A673 (cell line): ENCODE results near the gene CHMP1B. TPM values are rescaled to one million over a fixed set of nuclear protein-coding genes. Genes with fewer than 3 reads are reported as not detected.

ENCODE experiments used
- BruUV-seq: library from RNA; stranded (reverse); fragments of 400-500 nt; replicated peaks from 2 replicates; lab custom pipeline; 2021; lab: Mats Ljungman, UMichigan
- CTCF ChIA-PET: fragments of 300-600 bp; sonication (Branson Sonifier 250); formaldehyde crosslinking; loops from one replicate; lab custom pipeline; 2022; ENCODE audit warnings: antibody characterized with exemption; lab: Charles Lee
- POLR2A ChIA-PET: fragments of 300-600 bp; sonication (Branson Sonifier 250); formaldehyde crosslinking; loops from one replicate; lab custom pipeline; 2022; ENCODE audit warnings: antibody characterized with exemption; ENCODE audit not compliant: low non-redundant PET; lab: Charles Lee
- DNase-seq: peaks from one replicate; pipeline ENCODE4 v3.0.0-alpha.2; 2015; ENCODE audit warnings: low spot score
- H3K27ac ChIP-seq: fragments of 200-600 bp; sonication (generic); 2 replicates; pipeline ENCODE4 v1.5.1; 2016; ENCODE audit warnings: mixed run types, low read depth, mild to moderate bottlenecking, mixed read lengths, antibody characterized with exemption, low read length; ENCODE audit not compliant: poor library complexity, severe bottlenecking
- H3K27me3 ChIP-seq: fragments of 200-600 bp; sonication (generic); replicated peaks from 2 replicates; pipeline ENCODE4 v1.6.1; 2017; ENCODE audit warnings: mixed run types, low read depth, mild to moderate bottlenecking, mixed read lengths, antibody characterized with exemption, low read length; ENCODE audit not compliant: insufficient read depth, poor library complexity
- H3K36me3 ChIP-seq: fragments of 200-600 bp; sonication (generic); 2 replicates; pipeline ENCODE4 v1.6.1; 2016; ENCODE audit warnings: mixed run types, mild to moderate bottlenecking, mixed read lengths, antibody characterized with exemption, low read length; ENCODE audit not compliant: insufficient read depth, poor library complexity, severe bottlenecking
- H3K4me1 ChIP-seq: fragments of 200-600 bp; sonication (generic); 2 replicates; pipeline ENCODE4 v1.6.1; 2017; ENCODE audit warnings: mixed run types, mild to moderate bottlenecking, mixed read lengths, antibody characterized with exemption, low read length; ENCODE audit not compliant: insufficient read depth, poor library complexity, severe bottlenecking
- H3K4me3 ChIP-seq: fragments of 200-600 bp; sonication (generic); 2 replicates; pipeline ENCODE4 v1.5.1; 2016; ENCODE audit warnings: low read depth, mixed run types, mild to moderate bottlenecking, mixed read lengths, low read length; ENCODE audit not compliant: poor library complexity, severe bottlenecking
- H3K9me3 ChIP-seq: fragments of 200-600 bp; sonication (generic); 2 replicates; pipeline ENCODE4 v1.6.1; 2016; ENCODE audit warnings: mixed run types, low read depth, mild to moderate bottlenecking, mixed read lengths, antibody characterized with exemption, low read length; ENCODE audit not compliant: poor library complexity, severe bottlenecking
- EZH2 ChIP-seq: fragments of 200-600 bp; sonication (generic); IDR thresholded peaks from 2 replicates; pipeline ENCODE4 v1.6.1; 2017; ENCODE audit warnings: borderline replicate concordance, low read depth, mild to moderate bottlenecking, mixed read lengths, antibody characterized with exemption, low read length; ENCODE audit not compliant: poor library complexity, severe bottlenecking
- intact Hi-C: fragments of 100-400 bp; cut with micrococcal nuclease; formaldehyde crosslinking; loops from one replicate; pipeline ENCODE4 v1.10.0; 2022; ENCODE audit not compliant: unreplicated experiment
- total RNA-seq: library from RNA; stranded (reverse); gene quantifications from 2 replicates; pipeline ENCODE4 v1.2.3, GENCODE V29; 2021
- TF ChIP-seq, protein P1 (sequence below): fragments of 300-800, 200-600 bp; sonication (generic); conservative IDR thresholded peaks from 2 replicates; pipeline ENCODE4 v1.5.1; 2017; ENCODE audit warnings: low read depth, mild to moderate bottlenecking, antibody characterized with exemption, low read length, moderate library complexity, mixed read lengths

Gene CHMP1B
- total RNA-seq, 1 experiment from 2014 or later: 17.1 TPM

DNA sequence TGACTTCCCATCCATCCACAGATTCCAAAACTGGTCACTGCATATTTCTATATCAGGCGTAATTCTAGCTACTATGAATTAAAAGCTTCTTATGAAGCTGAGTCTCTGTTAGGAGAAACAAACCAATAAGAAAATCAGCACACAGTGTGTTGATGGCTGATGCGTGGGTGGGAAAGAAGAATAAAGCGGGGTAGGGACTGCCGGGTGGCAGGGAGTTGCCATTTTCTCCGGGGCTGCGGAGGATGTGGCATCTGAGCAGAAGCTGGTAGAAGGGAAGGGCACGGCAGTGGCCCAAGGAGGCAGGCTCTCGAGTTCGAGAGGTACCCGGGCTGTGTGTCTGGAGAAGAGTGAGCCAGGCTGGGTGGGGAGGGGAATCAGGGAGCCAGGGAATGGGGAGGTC is 48.6 kb upstream of the CHMP1B start:
- H3K4me3 ChIP-seq: no peak overlapping the region
- DNase-seq: no peak
- CTCF ChIA-PET: no interaction called here
- H3K27ac ChIP-seq: no peak overlapping the region
- H3K36me3 ChIP-seq: no peaks in the 10 kb centered on the region
- TF ChIP-seq EZH2: no peak
- TF ChIP-seq, protein P1, sequence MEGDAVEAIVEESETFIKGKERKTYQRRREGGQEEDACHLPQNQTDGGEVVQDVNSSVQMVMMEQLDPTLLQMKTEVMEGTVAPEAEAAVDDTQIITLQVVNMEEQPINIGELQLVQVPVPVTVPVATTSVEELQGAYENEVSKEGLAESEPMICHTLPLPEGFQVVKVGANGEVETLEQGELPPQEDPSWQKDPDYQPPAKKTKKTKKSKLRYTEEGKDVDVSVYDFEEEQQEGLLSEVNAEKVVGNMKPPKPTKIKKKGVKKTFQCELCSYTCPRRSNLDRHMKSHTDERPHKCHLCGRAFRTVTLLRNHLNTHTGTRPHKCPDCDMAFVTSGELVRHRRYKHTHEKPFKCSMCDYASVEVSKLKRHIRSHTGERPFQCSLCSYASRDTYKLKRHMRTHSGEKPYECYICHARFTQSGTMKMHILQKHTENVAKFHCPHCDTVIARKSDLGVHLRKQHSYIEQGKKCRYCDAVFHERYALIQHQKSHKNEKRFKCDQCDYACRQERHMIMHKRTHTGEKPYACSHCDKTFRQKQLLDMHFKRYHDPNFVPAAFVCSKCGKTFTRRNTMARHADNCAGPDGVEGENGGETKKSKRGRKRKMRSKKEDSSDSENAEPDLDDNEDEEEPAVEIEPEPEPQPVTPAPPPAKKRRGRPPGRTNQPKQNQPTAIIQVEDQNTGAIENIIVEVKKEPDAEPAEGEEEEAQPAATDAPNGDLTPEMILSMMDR: no peak
- H3K4me1 ChIP-seq: no peaks in the 10 kb centered on the region
- BruUV-seq: no TSS peak
- POLR2A ChIA-PET: no interaction called here
- no peaks in the 10 kb centered on the region for H3K9me3 ChIP-seq
- H3K27me3 ChIP-seq: peaks cover 29% of the 10 kb centered on the region
- intact Hi-C loops: no loop called here

DNA sequence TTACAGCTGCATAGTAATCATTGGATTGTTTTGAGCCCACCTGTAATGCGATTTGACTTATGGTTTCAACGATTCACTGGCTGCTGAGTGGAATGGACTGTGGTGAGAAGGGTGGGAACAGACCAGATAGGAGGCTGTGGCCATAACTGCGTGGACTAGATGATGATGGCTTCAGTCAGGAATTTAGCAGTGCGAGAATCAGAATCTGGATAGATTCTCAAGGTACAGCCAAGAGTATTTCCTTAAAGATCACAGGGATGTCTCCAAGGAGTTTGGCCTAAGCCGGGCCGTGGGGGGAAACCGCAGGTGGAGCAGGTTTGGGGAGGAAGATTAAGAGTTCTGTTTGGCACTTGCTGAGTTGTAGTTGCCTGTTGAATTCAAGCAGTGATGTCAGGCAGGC is 44.0 kb upstream of the CHMP1B start:
- H3K36me3 ChIP-seq: no peaks in the 10 kb centered on the region
- POLR2A ChIA-PET: no interaction called here
- no peaks in the 10 kb centered on the region for H3K9me3 ChIP-seq
- no peak overlapping the region for H3K27ac ChIP-seq
- no peaks in the 10 kb centered on the region for H3K4me1 ChIP-seq
- H3K27me3 ChIP-seq: peaks cover 14% of the 10 kb centered on the region
- intact Hi-C loops: no loop called here
- no TSS peak for BruUV-seq
- H3K4me3 ChIP-seq: no peak overlapping the region
- TF ChIP-seq, protein P1: no peak
- no peak for TF ChIP-seq EZH2
- CTCF ChIA-PET: no interaction called here
- no peak for DNase-seq

DNA sequence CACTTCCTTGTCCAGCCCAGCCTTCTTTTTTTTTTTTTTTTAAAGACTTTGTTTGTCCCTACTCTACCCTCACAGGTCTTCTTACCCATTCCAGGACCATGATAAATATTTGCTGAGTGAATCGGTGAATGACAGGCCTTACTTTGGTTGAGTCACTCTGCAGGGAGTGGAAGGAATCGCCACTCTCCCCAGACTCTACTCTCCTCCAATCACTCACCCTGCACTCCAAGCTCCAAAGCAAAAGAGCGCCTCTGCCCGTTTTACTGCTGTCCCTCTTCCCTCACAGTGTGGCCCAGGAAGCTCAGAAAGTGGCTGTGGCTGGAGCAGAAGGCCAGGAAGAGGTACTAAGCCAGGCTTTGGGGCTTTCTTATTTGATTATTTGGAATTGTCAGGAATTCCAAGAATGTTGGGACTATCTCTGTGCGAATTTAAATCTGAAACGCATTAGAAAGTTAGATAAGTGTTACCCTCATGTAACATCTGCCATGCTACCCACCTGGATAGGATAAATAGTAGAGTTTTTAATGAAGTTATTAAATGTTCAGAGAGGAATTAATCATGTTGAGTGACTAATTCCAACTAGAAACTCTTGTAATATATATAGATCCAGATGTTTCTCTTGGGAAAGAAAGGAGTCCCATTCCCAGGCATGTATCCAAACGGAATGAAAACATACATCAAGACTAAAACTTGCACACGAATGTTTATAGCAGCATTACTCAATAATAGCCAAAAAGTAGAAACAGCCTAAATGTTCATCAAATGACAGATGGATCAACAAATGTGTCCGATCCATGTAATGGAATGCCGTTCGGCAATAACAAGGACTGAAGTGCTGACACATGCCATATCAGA is 43.0 kb upstream of the CHMP1B start:
- H3K4me1 ChIP-seq: no peaks in the 10 kb centered on the region
- no peak for TF ChIP-seq EZH2
- TF ChIP-seq, protein P1: no peak
- DNase-seq: no peak
- H3K4me3 ChIP-seq: no peak overlapping the region
- CTCF ChIA-PET: no interaction called here
- peaks cover 5% of the 10 kb centered on the region for H3K27me3 ChIP-seq
- POLR2A ChIA-PET: no interaction called here
- intact Hi-C loops: no loop called here
- no TSS peak for BruUV-seq
- H3K36me3 ChIP-seq: no peaks in the 10 kb centered on the region
- H3K9me3 ChIP-seq: no peaks in the 10 kb centered on the region
- H3K27ac ChIP-seq: no peak overlapping the region
